ENCODE measurements around the gene LIPE. TPM values are rescaled to one million over a fixed set of nuclear protein-coding genes. Genes with fewer than 3 reads are reported as not detected.

LIPE gene
- total RNA-seq, 4 donors from 2014 or later = 77.1 to 717 (median 234) TPM

DNA sequence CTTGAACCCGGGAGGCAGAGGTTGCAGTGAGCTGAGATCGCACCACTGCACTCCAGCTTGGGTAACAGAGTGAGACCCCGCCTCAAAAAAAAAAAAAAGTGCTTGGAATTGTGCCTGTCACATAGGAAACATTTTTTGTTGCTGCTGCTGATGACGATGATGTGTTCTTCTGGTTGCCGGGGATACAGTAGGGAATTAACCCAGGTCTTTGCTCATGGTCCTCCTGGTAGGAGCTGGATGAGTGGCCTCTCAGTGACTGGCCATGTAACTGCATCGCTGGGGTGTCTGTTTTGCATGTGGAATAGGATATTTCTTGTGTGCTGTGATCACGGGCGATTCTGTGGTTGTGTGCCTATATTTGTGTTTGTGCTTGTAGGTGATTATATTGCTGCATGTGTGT, 32.4 kb downstream of the LIPE start:
- H3K9me3 ChIP-seq = no peaks in the 10 kb centered on the region
- WGBS, 2 donors = 82% methylated on average over 8 of the region's 8 CpGs
- H3K27ac ChIP-seq = no peak overlapping the region
- no peaks in the 10 kb centered on the region for H3K36me3 ChIP-seq
- TF ChIP-seq, protein P1, sequence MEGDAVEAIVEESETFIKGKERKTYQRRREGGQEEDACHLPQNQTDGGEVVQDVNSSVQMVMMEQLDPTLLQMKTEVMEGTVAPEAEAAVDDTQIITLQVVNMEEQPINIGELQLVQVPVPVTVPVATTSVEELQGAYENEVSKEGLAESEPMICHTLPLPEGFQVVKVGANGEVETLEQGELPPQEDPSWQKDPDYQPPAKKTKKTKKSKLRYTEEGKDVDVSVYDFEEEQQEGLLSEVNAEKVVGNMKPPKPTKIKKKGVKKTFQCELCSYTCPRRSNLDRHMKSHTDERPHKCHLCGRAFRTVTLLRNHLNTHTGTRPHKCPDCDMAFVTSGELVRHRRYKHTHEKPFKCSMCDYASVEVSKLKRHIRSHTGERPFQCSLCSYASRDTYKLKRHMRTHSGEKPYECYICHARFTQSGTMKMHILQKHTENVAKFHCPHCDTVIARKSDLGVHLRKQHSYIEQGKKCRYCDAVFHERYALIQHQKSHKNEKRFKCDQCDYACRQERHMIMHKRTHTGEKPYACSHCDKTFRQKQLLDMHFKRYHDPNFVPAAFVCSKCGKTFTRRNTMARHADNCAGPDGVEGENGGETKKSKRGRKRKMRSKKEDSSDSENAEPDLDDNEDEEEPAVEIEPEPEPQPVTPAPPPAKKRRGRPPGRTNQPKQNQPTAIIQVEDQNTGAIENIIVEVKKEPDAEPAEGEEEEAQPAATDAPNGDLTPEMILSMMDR (IDR thresholded peaks at IDR 0.05) = no peak
- TF ChIP-seq EP300 (IDR thresholded peaks at IDR 0.05) (no peak), POLR2A (IDR thresholded peaks at IDR 0.05) (no peak)
- no peak for DNase-seq (ENCODE audit: low spot score in 2 of 2)
- H3K27me3 ChIP-seq = peaks cover 0 to 17% of the 10 kb centered on the region in 2 donors
- H3K4me3 ChIP-seq = no peak overlapping the region
- H3K4me1 ChIP-seq = peaks cover 0 to 16% (median 7%) of the 10 kb centered on the region in 4 donors

DNA sequence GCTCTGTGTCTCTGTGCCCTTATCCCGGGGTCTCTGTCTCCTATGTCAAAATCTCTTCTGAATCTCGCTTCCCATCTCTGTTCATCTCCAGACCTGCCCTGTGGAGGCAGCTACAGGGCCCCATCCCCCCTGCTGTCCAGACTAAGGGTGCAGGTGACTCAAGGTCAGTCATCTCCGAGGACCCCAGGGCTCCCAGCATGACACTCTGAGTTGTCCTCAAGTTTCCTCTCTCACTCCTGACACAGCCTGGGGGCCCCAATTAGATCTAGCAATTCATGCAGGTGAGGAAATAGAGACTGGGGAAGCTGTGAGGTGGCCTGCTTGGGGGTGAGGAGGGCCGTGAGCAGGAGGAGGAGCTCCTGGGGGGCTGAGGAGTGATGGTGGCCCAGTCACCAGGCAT, 35.0 kb downstream of the LIPE start:
- 71 to 80% methylated on average over 4 of the region's 4 CpGs for WGBS, 2 donors
- Histone ChIP-seq H3K36me3 (no peaks in the 10 kb centered on the region), H3K4me3 (no peak overlapping the region), H3K27ac (no peak overlapping the region), H3K4me1 (peaks cover 0 to 13% (median 3%) of the 10 kb centered on the region in 4 donors), H3K9me3 (no peaks in the 10 kb centered on the region), H3K27me3 (peaks cover 0 to 42% of the 10 kb centered on the region in 2 donors)
- DNase-seq (ENCODE audit: low spot score in 2 of 2) = no peak
- TF ChIP-seq EP300 (IDR thresholded peaks at IDR 0.05) (no peak), POLR2A (IDR thresholded peaks at IDR 0.05) (no peak)
- TF ChIP-seq, protein P1 (IDR thresholded peaks at IDR 0.05) = no peak

DNA sequence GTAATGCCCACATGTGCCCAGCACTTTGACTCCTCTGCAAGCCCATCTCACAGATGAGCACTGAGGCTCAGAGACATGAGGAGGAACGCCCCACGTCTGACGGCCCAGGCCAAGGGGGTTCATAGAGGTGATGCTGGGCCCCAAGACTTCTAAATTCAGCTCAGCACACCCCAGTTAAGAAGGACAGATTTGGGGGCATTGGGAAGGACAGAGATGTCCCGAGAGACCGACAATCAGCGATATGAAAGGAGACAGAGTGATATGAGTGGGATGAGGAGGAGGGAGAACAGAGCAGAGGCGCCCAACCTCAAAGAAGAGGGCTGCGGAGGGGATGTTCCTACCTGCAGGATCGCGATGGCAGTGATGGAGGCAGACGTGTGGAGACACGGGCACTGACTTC, 37.3 kb downstream of the LIPE start, which contains the start of gene CNFN:
Gene CNFN, minus strand, starts transcription at position 399 of the 400 bp plus-strand sequence. CDS start 1,260 bp downstream, outside the sequence.
- H3K4me3 ChIP-seq = no peak within 1 kb of the TSS
- 51 to 58% methylated on average over 12 of the region's 12 CpGs for WGBS, 2 donors
- peaks cover 0 to 54% of the 10 kb centered on the region in 2 donors for H3K27me3 ChIP-seq
- no peak for DNase-seq (ENCODE audit: low spot score in 2 of 2)
- H3K9me3 ChIP-seq = no peaks in the 10 kb centered on the region
- peaks cover 0 to 10% (median 5%) of the 10 kb centered on the region in 4 donors for H3K4me1 ChIP-seq
- H3K36me3 ChIP-seq = no peaks in the 10 kb centered on the region
- TF ChIP-seq POLR2A (IDR thresholded peaks at IDR 0.05) (no peak), EP300 (IDR thresholded peaks at IDR 0.05) (no peak)
- TF ChIP-seq, protein P1 (IDR thresholded peaks at IDR 0.05) = no peak
- H3K27ac ChIP-seq = no peak within 1 kb of the TSS

DNA sequence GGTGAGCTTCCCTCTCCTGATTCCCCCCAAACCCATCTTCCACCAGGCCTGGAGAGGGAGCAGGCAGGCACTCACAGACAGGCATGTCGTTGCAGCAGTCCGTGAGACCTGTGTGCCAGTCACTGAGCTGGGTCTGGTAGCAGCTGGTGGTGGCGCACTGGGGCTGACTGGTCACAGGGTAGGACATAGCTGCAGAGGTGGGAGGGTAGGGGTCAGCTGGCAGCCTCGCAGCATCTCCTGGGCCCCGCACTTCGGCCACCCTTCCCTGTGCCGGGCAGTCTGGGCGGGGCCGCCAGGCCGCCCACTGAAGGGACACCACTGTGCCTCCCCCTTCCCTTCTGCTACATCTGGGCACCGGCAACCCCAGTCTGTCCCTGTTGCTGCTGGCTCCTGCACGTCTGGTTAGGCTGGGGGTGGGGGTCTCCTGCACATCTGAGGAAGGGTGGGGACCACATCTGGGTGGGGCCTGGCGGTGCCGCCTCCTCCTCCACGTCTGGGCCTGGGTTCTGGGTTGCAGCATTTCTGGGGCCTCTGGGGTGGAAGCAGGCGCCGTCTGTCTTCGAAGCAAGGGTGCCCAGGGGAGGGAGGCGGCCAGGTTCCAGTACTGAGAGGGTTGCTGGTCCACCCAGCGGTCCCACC, 38.2 kb downstream of the LIPE start:
- H3K9me3 ChIP-seq = no peaks in the 10 kb centered on the region
- H3K36me3 ChIP-seq = no peaks in the 10 kb centered on the region
- TF ChIP-seq, protein P1 (IDR thresholded peaks at IDR 0.05) = no peak
- TF ChIP-seq POLR2A (IDR thresholded peaks at IDR 0.05) = no peak
- no peak for TF ChIP-seq EP300 (IDR thresholded peaks at IDR 0.05)
- no peak for DNase-seq (ENCODE audit: low spot score in 2 of 2)
- WGBS, 2 donors = 70 to 73% methylated on average over 11 to 18 of the region's 20 CpGs
- H3K27ac ChIP-seq = no peak overlapping the region
- H3K4me3 ChIP-seq = no peak overlapping the region
- H3K4me1 ChIP-seq = peaks cover 0 to 10% (median 5%) of the 10 kb centered on the region in 4 donors
- H3K27me3 ChIP-seq = peaks cover 0 to 60% of the 10 kb centered on the region in 2 donors

DNA sequence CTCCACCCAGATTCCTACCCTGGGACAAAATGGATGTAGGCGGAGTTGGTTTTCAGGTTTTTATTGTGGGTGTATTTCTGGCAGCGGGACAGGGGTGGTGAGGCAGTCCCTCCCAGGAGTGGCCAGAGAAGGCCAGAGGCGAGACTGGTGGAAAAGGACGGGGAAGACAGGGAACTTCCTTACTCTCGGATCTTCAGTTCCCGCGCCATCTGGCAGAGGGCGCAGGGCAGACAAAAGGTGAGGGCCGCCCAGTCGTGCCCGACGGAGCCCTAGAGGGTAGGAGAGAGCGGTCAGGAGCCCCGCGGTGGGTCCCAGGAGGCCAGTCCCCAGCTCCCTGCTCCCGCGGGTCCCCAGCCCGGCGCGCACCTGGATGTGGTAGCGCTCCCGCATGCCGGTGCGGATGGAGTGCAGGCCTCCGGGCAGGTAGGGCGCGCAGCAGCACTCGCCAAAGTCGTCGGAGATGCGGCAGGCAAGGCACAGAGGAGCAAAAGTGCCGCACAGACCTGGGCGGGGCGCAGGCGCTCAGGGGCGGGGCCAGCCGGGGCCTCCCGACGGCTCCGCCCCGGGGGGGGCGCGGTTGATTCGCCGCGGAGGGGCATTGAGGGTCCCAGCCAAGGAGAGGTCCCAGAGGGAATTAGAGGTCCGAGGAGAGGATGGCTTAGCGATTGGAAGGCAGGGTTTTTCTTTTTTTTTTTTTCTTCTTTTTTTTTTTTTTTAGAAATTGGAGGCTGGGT, 40.0 kb downstream of the LIPE start:
- TF ChIP-seq POLR2A (IDR thresholded peaks at IDR 0.05) = no peak
- no peak for TF ChIP-seq EP300 (IDR thresholded peaks at IDR 0.05)
- TF ChIP-seq, protein P1 (IDR thresholded peaks at IDR 0.05) = peak; percentile 26 to 54 (median 49)
- WGBS, 2 donors = 1 to 2% methylated on average over 41 to 48 of the region's 48 CpGs
- Histone ChIP-seq H3K27me3 (peaks cover 0 to 61% of the 10 kb centered on the region in 2 donors), H3K4me1 (peaks cover 0 to 10% (median 5%) of the 10 kb centered on the region in 4 donors), H3K4me3 (peak overlapping the region in 3 of 4 donors; percentile 13 to 50 (median 40)), H3K36me3 (no peaks in the 10 kb centered on the region), H3K9me3 (no peaks in the 10 kb centered on the region), H3K27ac (peak overlapping the region in 2 of 4 donors; percentile 17 to 35)
- peak; percentile 18 to 52 for DNase-seq (ENCODE audit: low spot score in 2 of 2)

Data from tibial nerve (tissue), 4 donors.